Ishikawa (cell line): ENCODE measurements around the gene PTGS1.

Experiments used
- CEBPB ChIP-seq: IDR thresholded peaks from 2 replicates; pipeline ENCODE4 v1.6.1; 2012
- CREB1 ChIP-seq: IDR thresholded peaks from 2 replicates; pipeline ENCODE4 v1.6.1; 2012; ENCODE audit warnings: low read depth
- EGR1 ChIP-seq: IDR thresholded peaks from 2 replicates; pipeline ENCODE4 v1.6.1; 2012
- EP300 ChIP-seq: IDR thresholded peaks from 2 replicates; pipeline ENCODE4 v1.6.1; 2012; ENCODE audit warnings: borderline replicate concordance
- FOXM1 ChIP-seq: IDR thresholded peaks from 2 replicates; pipeline ENCODE4 v1.6.1; 2012; ENCODE audit warnings: low read depth, borderline replicate concordance
- MAX ChIP-seq: IDR thresholded peaks from 2 replicates; pipeline ENCODE4 v1.6.1; 2012
- RAD21 ChIP-seq: IDR thresholded peaks from 2 replicates; pipeline ENCODE4 v1.6.1; 2012; ENCODE audit warnings: low read depth
- REST ChIP-seq: IDR thresholded peaks from 2 replicates; pipeline ENCODE4 v1.6.1; 2012; ENCODE audit warnings: low read depth, mild to moderate bottlenecking
- TCF12 ChIP-seq: IDR thresholded peaks from 2 replicates; pipeline ENCODE4 v1.6.1; 2012; ENCODE audit warnings: low read depth
- TEAD4 ChIP-seq: IDR thresholded peaks from 2 replicates; pipeline ENCODE4 v1.6.1; 2012
- USF1 ChIP-seq: IDR thresholded peaks from 2 replicates; pipeline ENCODE4 v1.6.1; 2012

GRCh38 chr9:122334916-122335315, 35.9 kb upstream of the PTGS1 start:
- TF ChIP-seq CREB1: no peak
- TF ChIP-seq CEBPB: no peak
- no peak for TF ChIP-seq RAD21
- TF ChIP-seq USF1: no peak
- TF ChIP-seq EP300: no peak
- no peak for TF ChIP-seq REST
- TF ChIP-seq TEAD4: no peak
- TF ChIP-seq FOXM1: no peak
- no peak for TF ChIP-seq EGR1
- no peak for TF ChIP-seq MAX
- TF ChIP-seq TCF12: no peak
